Hepatocyte (in vitro differentiated cells): ENCODE data around the gene BEST1. TPM values are rescaled to one million over a fixed set of nuclear protein-coding genes. Genes with fewer than 3 reads are reported as not detected.

ENCODE experiments used
- DNase-seq: peaks from one replicate; pipeline ENCODE4 v3.0.0-alpha.2; 2016; ENCODE audit warnings: low spot score
- H2AFZ ChIP-seq: fragments of 200-600 bp; sonication (generic); 2 replicates; pipeline ENCODE4 v1.6.0; 2016; ENCODE audit warnings: antibody characterized with exemption, mild to moderate bottlenecking
- H3K27ac ChIP-seq: fragments of 200-600 bp; sonication (generic); 2 replicates; pipeline ENCODE4 v1.5.1; 2016; ENCODE audit warnings: mild to moderate bottlenecking
- H3K27me3 ChIP-seq: fragments of 200-600 bp; sonication (generic); 2 replicates; pipeline ENCODE4 v1.6.1; 2016
- H3K36me3 ChIP-seq: fragments of 200-600 bp; sonication (generic); replicated peaks from 2 replicates; pipeline ENCODE4 v1.5.1; 2016; ENCODE audit warnings: low read depth; ENCODE audit not compliant: insufficient read depth
- H3K4me1 ChIP-seq: fragments of 200-600 bp; sonication (generic); 2 replicates; pipeline ENCODE4 v1.5.1; 2016; ENCODE audit warnings: mild to moderate bottlenecking, moderate library complexity; ENCODE audit not compliant: insufficient read depth
- H3K4me2 ChIP-seq: fragments of 200-600 bp; sonication (generic); 2 replicates; pipeline ENCODE4 v1.6.0; 2016
- H3K4me3 ChIP-seq: fragments of 200-600 bp; sonication (generic); 2 replicates; pipeline ENCODE4 v1.5.1; 2016; ENCODE audit warnings: mild to moderate bottlenecking
- H3K79me2 ChIP-seq: fragments of 200-600 bp; sonication (generic); 2 replicates; pipeline ENCODE4 v1.6.0; 2017; ENCODE audit warnings: mild to moderate bottlenecking
- H3K9me2 ChIP-seq: fragments of 200-600 bp; sonication (generic); replicated peaks from 2 replicates; pipeline ENCODE4 v1.6.0; 2017; ENCODE audit warnings: mild to moderate bottlenecking; ENCODE audit not compliant: insufficient read depth
- H3K9me3 ChIP-seq: fragments of 200-600 bp; sonication (generic); 2 replicates; pipeline ENCODE4 v1.5.1; 2016; ENCODE audit warnings: low read depth, mild to moderate bottlenecking
- H4K20me1 ChIP-seq: fragments of 200-600 bp; sonication (generic); 2 replicates; pipeline ENCODE4 v1.6.0; 2016; ENCODE audit warnings: mild to moderate bottlenecking; ENCODE audit not compliant: insufficient read depth, poor library complexity, severe bottlenecking
- CTCF ChIP-seq: fragments of 200-600 bp; sonication (generic); IDR thresholded peaks from 2 replicates; pipeline ENCODE4 v1.5.1; 2016; ENCODE audit warnings: antibody characterized with exemption, mild to moderate bottlenecking; ENCODE audit not compliant: poor library complexity
- EZH2 ChIP-seq: fragments of 200-600 bp; sonication (generic); IDR thresholded peaks from 2 replicates; pipeline ENCODE4 v1.6.1; 2016; ENCODE audit warnings: antibody characterized with exemption, mild to moderate bottlenecking, borderline replicate concordance
- EZH2phosphoT487 ChIP-seq: fragments of 200-600 bp; sonication (generic); IDR thresholded peaks from one replicate; pipeline ENCODE4 v1.6.1; 2018; ENCODE audit warnings: antibody characterized with exemption, mild to moderate bottlenecking, low read depth, moderate library complexity; ENCODE audit not compliant: unreplicated experiment, severe bottlenecking
- WGBS: methylation state at CpG from one replicate; pipeline ENCODE4 v1.1.6; 2016; ENCODE audit warnings: low lambda C conversion rate; ENCODE audit errors: missing lambda C conversion rate; 5-methylcytosine and 5-hydroxymethylcytosine counted together
- polyA plus RNA-seq: library from polyadenylated mRNA; unstranded; fragments of >200 nt; fragmentation: Nextera tagmentation; extraction: Ambion mirVana; gene quantifications from 2 replicates; pipeline ENCODE4 v1.2.1, GENCODE V29; 2016
- total RNA-seq: library from RNA; depleted of rRNA; stranded (reverse); fragments of >200 nt; gene quantifications from 2 replicates; pipeline ENCODE4 v1.2.3, GENCODE V29; 2014

BEST1 gene
- total and polyA plus RNA-seq, 2 experiments from 2014 or later = 3.5 to 5.7 TPM

GRCh38 chr11:61916737-61917333, 33.3 kb upstream of the BEST1 start:
- peaks cover 19% of the 10 kb centered on the region for H3K79me2 ChIP-seq
- no peaks in the 10 kb centered on the region for H3K9me2 ChIP-seq
- no peaks in the 10 kb centered on the region for H3K27me3 ChIP-seq
- H4K20me1 ChIP-seq = no peaks in the 10 kb centered on the region
- H2AFZ ChIP-seq = peak overlapping the region; percentile 44
- no peaks in the 10 kb centered on the region for H3K36me3 ChIP-seq
- peak overlapping the region; percentile 94 for H3K4me2 ChIP-seq
- TF ChIP-seq CTCF (no peak), EZH2phosphoT487 (no peak), EZH2 (no peak)
- peak; percentile 12 for DNase-seq
- H3K4me1 ChIP-seq = peaks cover 16% of the 10 kb centered on the region
- 57% methylated on average over 4 of the region's 32 CpGs for WGBS
- peak overlapping the region; percentile 85 for H3K4me3 ChIP-seq
- H3K27ac ChIP-seq = no peak overlapping the region
- H3K9me3 ChIP-seq = no peaks in the 10 kb centered on the region

- H3K36me3 ChIP-seq = no peaks in the 10 kb centered on the region
- no peaks in the 10 kb centered on the region for H3K27me3 ChIP-seq
- peak within 1 kb of the TSS; percentile 94 for H3K4me2 ChIP-seq
- H3K27ac ChIP-seq = peak within 1 kb of the TSS; percentile 14
- H3K9me3 ChIP-seq = no peaks in the 10 kb centered on the region
- TF ChIP-seq CTCF = no peak
- no peak for TF ChIP-seq EZH2
- TF ChIP-seq EZH2phosphoT487 = no peak
- H3K9me2 ChIP-seq = no peaks in the 10 kb centered on the region
- WGBS = 9% methylated on average over 14 of the region's 74 CpGs
- H3K79me2 ChIP-seq = peaks cover 19% of the 10 kb centered on the region
- H2AFZ ChIP-seq = peak within 1 kb of the TSS; percentile 44
- H3K4me1 ChIP-seq = peaks cover 22% of the 10 kb centered on the region
- no peaks in the 10 kb centered on the region for H4K20me1 ChIP-seq
- H3K4me3 ChIP-seq = peak within 1 kb of the TSS; percentile 85
- DNase-seq = peak; percentile 86
These were observed 32.6 kb upstream of the BEST1 start, which contains the start of gene RAB3IL1 for GRCh38 chr11:61917334-61918109. TSS of gene RAB3IL1 (minus strand) at chr11:61917566. CDS start at chr11:61917367, 199 bp downstream.

GRCh38 chr11:61918251-61918937, 31.8 kb upstream of the BEST1 start:
- DNase-seq = no peak
- H3K36me3 ChIP-seq = no peaks in the 10 kb centered on the region
- TF ChIP-seq EZH2 (no peak), EZH2phosphoT487 (no peak), CTCF (no peak)
- peaks cover 31% of the 10 kb centered on the region for H3K4me1 ChIP-seq
- peak overlapping the region; percentile 14 for H3K27ac ChIP-seq
- peak overlapping the region; percentile 94 for H3K4me2 ChIP-seq
- H3K27me3 ChIP-seq = no peaks in the 10 kb centered on the region
- no peak overlapping the region for H2AFZ ChIP-seq
- H4K20me1 ChIP-seq = no peaks in the 10 kb centered on the region
- 90% methylated on average over 14 of the region's 14 CpGs for WGBS
- H3K9me3 ChIP-seq = no peaks in the 10 kb centered on the region
- no peak overlapping the region for H3K4me3 ChIP-seq
- H3K79me2 ChIP-seq = peaks cover 19% of the 10 kb centered on the region
- no peaks in the 10 kb centered on the region for H3K9me2 ChIP-seq
